MM.1S (cell line): Measurements from ENCODE around the gene UCP1.
"Not testable (repeated sequence)": the region's sequence is repeated elsewhere in the genome, so short reads cannot be mapped to it uniquely, and the experiment has no call there.

Experiments used
- DNase-seq: peaks from one replicate; pipeline ENCODE4 v3.0.0-alpha.2; 2015
- H2AFZ ChIP-seq: fragments of 300-600 bp; sonication (generic); 2 replicates; pipeline ENCODE4 v1.6.0; 2016; ENCODE audit warnings: antibody characterized with exemption, low read length
- H3F3A ChIP-seq: fragments of 300-600 bp; sonication (generic); 2 replicates; pipeline ENCODE4 v1.6.1; 2016; ENCODE audit warnings: mild to moderate bottlenecking, antibody characterized with exemption, low read length, moderate library complexity, mixed read lengths; ENCODE audit not compliant: insufficient read depth
- H3K27ac ChIP-seq: fragments of 300-600 bp; sonication (generic); 2 replicates; pipeline ENCODE4 v1.5.1; 2016; ENCODE audit warnings: mild to moderate bottlenecking, low read length
- H3K27me3 ChIP-seq: fragments of 300-600 bp; sonication (generic); replicated peaks from 2 replicates; pipeline ENCODE4 v1.6.0; 2016; ENCODE audit warnings: low read length; ENCODE audit not compliant: insufficient read depth
- H3K36me3 ChIP-seq: fragments of 300-600 bp; sonication (generic); replicated peaks from 2 replicates; pipeline ENCODE4 v1.6.1; 2016; ENCODE audit warnings: mild to moderate bottlenecking, low read length, mixed read lengths; ENCODE audit not compliant: insufficient read depth
- H3K4me1 ChIP-seq: fragments of 300-600 bp; sonication (generic); 2 replicates; pipeline ENCODE4 v1.6.1; 2016; ENCODE audit warnings: low read length, mixed read lengths
- H3K4me2 ChIP-seq: fragments of 300-600 bp; sonication (generic); 2 replicates; pipeline ENCODE4 v1.6.0; 2016; ENCODE audit warnings: low read depth, low read length
- H3K4me3 ChIP-seq: fragments of 300-600 bp; sonication (generic); 2 replicates; pipeline ENCODE4 v1.5.1; 2016; ENCODE audit warnings: low read length, mixed read lengths
- H3K79me2 ChIP-seq: fragments of 300-600 bp; sonication (generic); 2 replicates; pipeline ENCODE4 v1.6.1; 2016; ENCODE audit warnings: mixed run types, low read length, mixed read lengths
- H3K9ac ChIP-seq: fragments of 300-600 bp; sonication (generic); 2 replicates; pipeline ENCODE4 v1.6.1; 2016; ENCODE audit warnings: low read length, mixed read lengths
- H3K9me2 ChIP-seq: fragments of 300-600 bp; sonication (generic); replicated peaks from 2 replicates; pipeline ENCODE4 v1.6.1; 2016; ENCODE audit warnings: mild to moderate bottlenecking, low read length, mixed read lengths; ENCODE audit not compliant: insufficient read depth
- H3K9me3 ChIP-seq: fragments of 300-600 bp; sonication (generic); replicated peaks from 2 replicates; pipeline ENCODE4 v1.6.1; 2016; ENCODE audit warnings: mild to moderate bottlenecking, low read length, mixed read lengths; ENCODE audit not compliant: insufficient read depth
- H4K20me1 ChIP-seq: fragments of 300-600 bp; sonication (generic); 2 replicates; pipeline ENCODE4 v1.6.1; 2016; ENCODE audit warnings: mild to moderate bottlenecking, low read length, moderate library complexity, mixed read lengths; ENCODE audit not compliant: insufficient read depth
- EZH2 ChIP-seq: fragments of 300-600 bp; sonication (generic); optimal IDR thresholded peaks from 2 replicates; pipeline ENCODE3; 2017; ENCODE audit warnings: low read depth, mild to moderate bottlenecking, antibody characterized with exemption, low read length, mixed read lengths
- EZH2phosphoT487 ChIP-seq: fragments of 300-600 bp; sonication (generic); IDR thresholded peaks from 2 replicates; pipeline ENCODE4 v1.6.1; 2018; ENCODE audit warnings: antibody characterized with exemption, low read length
- TF ChIP-seq, protein P1 (sequence below): fragments of 300-600 bp; sonication (generic); IDR thresholded peaks from 2 replicates; pipeline ENCODE4 v1.5.1; 2016; ENCODE audit warnings: antibody characterized with exemption, low read length, mixed read lengths

UCP1 gene

DNA sequence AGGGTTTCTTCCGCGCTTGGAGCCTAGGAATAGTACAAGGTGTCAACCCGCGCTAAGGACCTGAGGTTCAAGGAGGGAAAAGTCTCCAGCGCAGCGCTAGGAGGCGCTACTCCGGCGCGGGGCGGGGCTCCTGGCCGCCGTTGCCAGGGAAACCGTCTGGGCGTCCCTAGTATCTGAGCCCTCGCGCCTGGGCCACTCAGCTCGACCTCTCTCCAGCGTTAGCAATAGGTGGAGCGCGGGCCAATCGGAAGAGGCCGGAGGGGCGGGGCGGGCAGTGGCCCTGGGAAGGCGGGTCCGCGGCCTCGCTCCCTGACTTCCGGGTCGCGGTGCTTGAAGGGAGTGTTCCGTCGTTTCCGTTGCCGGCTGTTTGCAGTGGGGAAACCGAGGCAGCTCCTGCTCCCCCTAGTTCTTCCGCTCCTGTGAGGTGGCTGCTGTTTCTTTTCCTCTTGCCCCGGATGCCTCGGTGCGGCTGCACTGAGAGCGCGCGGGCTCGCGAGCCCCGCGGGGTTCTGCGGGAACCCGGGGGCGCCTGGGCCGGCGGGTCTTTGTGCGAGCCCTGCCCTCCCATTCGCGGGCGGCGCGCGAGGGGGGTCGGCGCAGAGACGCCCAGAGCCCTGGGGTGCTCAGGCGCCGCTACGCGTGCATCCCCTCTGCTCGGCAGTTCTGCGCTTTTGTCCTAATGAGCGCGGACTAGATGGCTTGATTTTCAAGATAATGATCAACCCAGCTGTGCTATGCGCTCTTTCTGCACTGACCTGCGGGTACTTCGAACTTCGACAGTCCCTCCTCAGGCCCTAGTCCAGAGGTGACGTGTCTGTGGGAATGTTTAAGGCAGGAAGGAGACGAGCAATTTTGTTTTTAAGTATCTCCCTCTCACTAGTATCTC, 44.7 kb downstream of the UCP1 start, which contains the start of gene ELMOD2:
Gene ELMOD2 (plus strand): TSS at position 312 of the 886 bp plus-strand sequence. CDS start 1,261 bp downstream, outside the sequence.
- Histone ChIP-seq H3K27me3 (no peaks in the 10 kb centered on the region), H3K4me1 (peaks cover 5% of the 10 kb centered on the region), H3K36me3 (no peaks in the 10 kb centered on the region), H3K9me2 (no peaks in the 10 kb centered on the region), H3K9ac (peak within 1 kb of the TSS; percentile 81), H2AFZ (peak within 1 kb of the TSS; percentile 97), H3K9me3 (no peaks in the 10 kb centered on the region), H3F3A (no peaks in the 10 kb centered on the region), H3K79me2 (no peaks in the 10 kb centered on the region), H3K27ac (peak within 1 kb of the TSS; percentile 31; the same call in 1 of the 2 replicates), H3K4me3 (peak within 1 kb of the TSS; percentile 84), H4K20me1 (no peaks in the 10 kb centered on the region), H3K4me2 (peak within 1 kb of the TSS; percentile 95)
- DNase-seq, result peak; percentile 99
- TF ChIP-seq, protein P1, sequence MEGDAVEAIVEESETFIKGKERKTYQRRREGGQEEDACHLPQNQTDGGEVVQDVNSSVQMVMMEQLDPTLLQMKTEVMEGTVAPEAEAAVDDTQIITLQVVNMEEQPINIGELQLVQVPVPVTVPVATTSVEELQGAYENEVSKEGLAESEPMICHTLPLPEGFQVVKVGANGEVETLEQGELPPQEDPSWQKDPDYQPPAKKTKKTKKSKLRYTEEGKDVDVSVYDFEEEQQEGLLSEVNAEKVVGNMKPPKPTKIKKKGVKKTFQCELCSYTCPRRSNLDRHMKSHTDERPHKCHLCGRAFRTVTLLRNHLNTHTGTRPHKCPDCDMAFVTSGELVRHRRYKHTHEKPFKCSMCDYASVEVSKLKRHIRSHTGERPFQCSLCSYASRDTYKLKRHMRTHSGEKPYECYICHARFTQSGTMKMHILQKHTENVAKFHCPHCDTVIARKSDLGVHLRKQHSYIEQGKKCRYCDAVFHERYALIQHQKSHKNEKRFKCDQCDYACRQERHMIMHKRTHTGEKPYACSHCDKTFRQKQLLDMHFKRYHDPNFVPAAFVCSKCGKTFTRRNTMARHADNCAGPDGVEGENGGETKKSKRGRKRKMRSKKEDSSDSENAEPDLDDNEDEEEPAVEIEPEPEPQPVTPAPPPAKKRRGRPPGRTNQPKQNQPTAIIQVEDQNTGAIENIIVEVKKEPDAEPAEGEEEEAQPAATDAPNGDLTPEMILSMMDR, result peak; percentile 95
- TF ChIP-seq EZH2phosphoT487, result no peak

- TF ChIP-seq EZH2 (no peak), EZH2phosphoT487 (no peak)
- TF ChIP-seq, protein P1, result no peak
- Histone ChIP-seq H3K9me2 (no peaks in the 10 kb centered on the region), H3K27me3 (no peaks in the 10 kb centered on the region), H3K27ac (no peak overlapping the region), H3K4me2 (peak overlapping the region; percentile 77), H3K4me1 (peaks cover 5% of the 10 kb centered on the region), H3K79me2 (no peaks in the 10 kb centered on the region), H3K36me3 (no peaks in the 10 kb centered on the region), H3F3A (no peaks in the 10 kb centered on the region), H4K20me1 (no peaks in the 10 kb centered on the region), H3K4me3 (peak overlapping the region; percentile 47), H3K9ac (no peak overlapping the region), H3K9me3 (no peaks in the 10 kb centered on the region), H2AFZ (peak overlapping the region; percentile 68)
- no peak for DNase-seq
Measured at GRCh38 chr4:140523370-140523856, 45.3 kb downstream of the UCP1 start.

DNA sequence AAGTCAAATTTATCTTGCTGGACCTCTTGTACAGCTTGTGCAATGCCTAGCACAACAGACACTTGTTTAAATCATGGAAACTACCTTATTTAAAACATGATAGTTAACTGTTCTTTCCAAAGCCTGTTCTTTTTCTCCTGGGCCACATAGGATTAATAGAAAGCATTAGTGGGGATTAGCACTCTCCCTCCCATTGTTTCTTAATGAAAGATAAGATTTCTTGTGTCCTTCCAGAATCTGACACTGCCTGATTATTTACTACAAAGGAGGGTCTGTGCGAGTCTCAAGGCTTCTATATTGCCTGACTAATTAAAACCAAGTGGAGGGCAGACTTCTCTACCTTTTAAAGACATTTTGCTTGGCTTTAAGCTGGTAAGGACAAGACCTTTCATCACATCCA, 53.3 kb downstream of the UCP1 start:
- Histone ChIP-seq H3K79me2 (no peaks in the 10 kb centered on the region), H3K9ac (no peak overlapping the region), H3K36me3 (no peaks in the 10 kb centered on the region), H3K9me2 (no peaks in the 10 kb centered on the region), H3K9me3 (no peaks in the 10 kb centered on the region), H3K4me2 (no peak overlapping the region), H3F3A (no peaks in the 10 kb centered on the region), H3K4me1 (no peaks in the 10 kb centered on the region), H2AFZ (no peak overlapping the region), H3K4me3 (no peak overlapping the region), H4K20me1 (no peaks in the 10 kb centered on the region), H3K27me3 (no peaks in the 10 kb centered on the region), H3K27ac (no peak overlapping the region)
- TF ChIP-seq EZH2 (no peak), EZH2phosphoT487 (no peak)
- TF ChIP-seq, protein P1, result no peak
- no peak for DNase-seq

- not testable (repeated sequence) for H3K27ac ChIP-seq, DNase-seq, H3K36me3 ChIP-seq, H3K9me2 ChIP-seq, H3K4me2 ChIP-seq, H3F3A ChIP-seq, H4K20me1 ChIP-seq, H3K27me3 ChIP-seq, H3K4me1 ChIP-seq, H3K79me2 ChIP-seq, H3K4me3 ChIP-seq, H3K9me3 ChIP-seq, H3K9ac ChIP-seq, H2AFZ ChIP-seq
Measured at GRCh38 chr4:140513765-140514164, 55.0 kb downstream of the UCP1 start.
